A549 (cell line): ENCODE results near the gene ZDHHC17. TPM values are rescaled to one million over a fixed set of nuclear protein-coding genes. Genes with fewer than 3 reads are reported as not detected.

ENCODE experiments used
- ATAC-seq, 2 experiments: fragments of 200-7000 bp in 1 of 2; fragments of >200 bp in 1 of 2; cut with Nextera tagmentation in 1 of 2; cut with Tn5 transposase in 1 of 2; 3 replicates each; pipeline versions ENCODE4 v1.8.0 to v1.9.1; 2018 to 2020; ENCODE audit warnings: mild to moderate bottlenecking in 1 of 2, moderate library complexity in 1 of 2
- CTCF ChIA-PET: fragments of 300-600 bp; sonication (Branson Sonifier 250); formaldehyde crosslinking; extraction: SDS; loops from one replicate; lab custom pipeline; 2021; ENCODE audit warnings: antibody characterized with exemption, inconsistent platforms; lab: Yijun Ruan, JAX
- POLR2A ChIA-PET: fragments of 350-600 bp; formaldehyde crosslinking; extraction: SDS; loops from one replicate; lab custom pipeline; 2021; ENCODE audit warnings: antibody characterized with exemption, inconsistent platforms; lab: Yijun Ruan, JAX
- DNase-seq, 2 experiments: peaks; one replicate each; pipeline versions ENCODE4 v3.0.0 to v3.0.0-alpha.2; 2011 to 2016; ENCODE audit warnings: low read depth in 1 of 2, low spot score in 1 of 2
- FAIRE-seq: peaks from 2 replicates; lab custom pipeline; 2011; peaks lifted over from hg19 to GRCh38; lab: Jason Lieb, UNC
- H3K27ac ChIP-seq, 2 experiments: fragments of >200 bp; sonication (Bioruptor Twin); formaldehyde crosslinking; 3 replicates each; pipeline ENCODE4 v1.5.1; 2016 to 2017
- H3K4me1 ChIP-seq: fragments of >200 bp; sonication (Bioruptor Twin); formaldehyde crosslinking; 3 replicates; pipeline ENCODE4 v1.6.1; 2016
- H3K4me2 ChIP-seq: fragments of >200 bp; sonication (Bioruptor Twin); formaldehyde crosslinking; 3 replicates; pipeline ENCODE4 v1.6.1; 2016
- H3K4me3 ChIP-seq: fragments of >200 bp; sonication (Bioruptor Twin); formaldehyde crosslinking; 3 replicates; pipeline ENCODE4 v1.5.1; 2016
- H3K9me3 ChIP-seq: fragments of >200 bp; sonication (Bioruptor Twin); formaldehyde crosslinking; 3 replicates; pipeline ENCODE4 v1.6.1; 2016
- ATOH8 ChIP-seq: fragments of 250-450 bp; sonication (Bioruptor Pico); IDR thresholded peaks from 2 replicates; pipeline ENCODE4 v1.5.0; 2020; ENCODE audit warnings: low read depth, mild to moderate bottlenecking, moderate library complexity
- EHF ChIP-seq: fragments of 250-450 bp; sonication (Bioruptor Pico); IDR thresholded peaks from 2 replicates; pipeline ENCODE4 v1.5.0; 2020; ENCODE audit warnings: mild to moderate bottlenecking
- HEYL ChIP-seq: fragments of 250-450 bp; sonication (Bioruptor Pico); IDR thresholded peaks from 2 replicates; pipeline ENCODE4 v1.8.0; 2021; ENCODE audit warnings: mild to moderate bottlenecking, moderate library complexity
- HOXB13 ChIP-seq: fragments of 250-450 bp; sonication (Bioruptor Pico); IDR thresholded peaks from 2 replicates; pipeline ENCODE4 v1.5.0; 2020; ENCODE audit warnings: low read depth, mild to moderate bottlenecking, moderate library complexity
- HOXB5 ChIP-seq: fragments of 250-450 bp; sonication (Bioruptor Pico); IDR thresholded peaks from 2 replicates; pipeline ENCODE4 v1.5.0; 2020; ENCODE audit warnings: mild to moderate bottlenecking, moderate library complexity
- JUN ChIP-seq, 2 experiments: fragments of >200 bp; sonication (Bioruptor Twin); formaldehyde crosslinking; IDR thresholded peaks; 2 replicates in 1 of 2; 3 replicates in 1 of 2; pipeline ENCODE4 v1.6.1; 2016 to 2017
- MAZ ChIP-seq: fragments of 150-350 bp; IDR thresholded peaks from 2 replicates; pipeline ENCODE4 v1.6.1; 2014; ENCODE audit warnings: antibody characterized with exemption, low read depth, low read length, borderline replicate concordance
- NPAS2 ChIP-seq: fragments of 250-450 bp; sonication (Bioruptor Pico); IDR thresholded peaks from 2 replicates; pipeline ENCODE4 v1.8.0; 2022; ENCODE audit warnings: mild to moderate bottlenecking, moderate library complexity, borderline replicate concordance
- PBX3 ChIP-seq: IDR thresholded peaks from 2 replicates; pipeline ENCODE4 v1.6.1; 2012
- PHF8 ChIP-seq: fragments of 200-600 bp; sonication (generic); IDR thresholded peaks from 2 replicates; pipeline ENCODE4 v1.6.1; 2016; ENCODE audit warnings: low read depth, mild to moderate bottlenecking, antibody characterized with exemption, moderate library complexity, borderline replicate concordance
- POLR2AphosphoS2 ChIP-seq: conservative IDR thresholded peaks from 2 replicates; pipeline ENCODE4 v1.6.1; 2012; ENCODE audit warnings: low read length, improper control_type of control experiment, inconsistent platforms
- REST ChIP-seq: fragments of 200-600 bp; sonication (generic); IDR thresholded peaks from 2 replicates; pipeline ENCODE4 v1.6.1; 2016; ENCODE audit warnings: antibody characterized with exemption, mild to moderate bottlenecking, moderate library complexity
- SREBF2 ChIP-seq: fragments of 450-650 bp; IDR thresholded peaks from 2 replicates; pipeline ENCODE4 v1.6.1; 2014; ENCODE audit warnings: mild to moderate bottlenecking, moderate library complexity
- WGBS: methylation state at CpG from one replicate; pipeline ENCODE4 v1.1.6; 2017; ENCODE audit errors: missing lambda C conversion rate; 5-methylcytosine and 5-hydroxymethylcytosine counted together
- polyA plus RNA-seq, 4 experiments: library from polyadenylated mRNA; depleted of rRNA in 3 of 4; stranded (reverse); fragments of >200 nt; fragmentation: RNase III in 1 of 4; extraction: RNeasy Plus Mini Kit Qiagen cat#74134 plus additional on column Dnase treatment in 1 of 4; gene quantifications; 2 replicates in 3 of 4; 3 replicates in 1 of 4; pipeline ENCODE4 v1.2.3, GENCODE V29; 2011 to 2017
- TF ChIP-seq, protein P1 (sequence below): fragments of 450-650 bp; IDR thresholded peaks from 2 replicates; pipeline ENCODE4 v1.6.1; 2014; ENCODE audit warnings: antibody characterized with exemption
- TF ChIP-seq, protein P2 (sequence below): IDR thresholded peaks from 2 replicates; pipeline ENCODE4 v1.6.1; 2012; ENCODE audit warnings: low read depth, borderline replicate concordance

Gene ZDHHC17
- polyA plus RNA-seq, 2 of the 4 experiments (the other 2 are of a cell fraction): 28.1 to 54.8 TPM

GRCh38 chr12:76888775-76889174 is 124.9 kb downstream of the ZDHHC17 start:
- Histone ChIP-seq H3K9me3 (0 out of 3 replicates have a peak, but pooled peaks cover 1% of the 10 kb centered on the region), H3K4me3 (no peak overlapping the region), H3K27ac (no peak overlapping the region), H3K4me2 (no peak overlapping the region), H3K4me1 (no peaks in the 10 kb centered on the region)
- FAIRE-seq (no peak), ATAC-seq (no peak), DNase-seq (no peak)
- ChIA-PET POLR2A (no interaction called here), CTCF (no interaction called here)
- WGBS: 84% methylated on average over 1 of the region's 1 CpG
- TF ChIP-seq PHF8 (no peak), HOXB13 (no peak), HEYL (no peak), ATOH8 (no peak), REST (no peak), JUN (IDR thresholded peaks at IDR 0.05) (no peak), NPAS2 (CRISPR knock-in tag) (no peak)

GRCh38 chr12:76890151-76891143 is 126.5 kb downstream of the ZDHHC17 start:
- ATAC-seq (no peak), DNase-seq (no peak), FAIRE-seq (no peak)
- TF ChIP-seq, protein P1, sequence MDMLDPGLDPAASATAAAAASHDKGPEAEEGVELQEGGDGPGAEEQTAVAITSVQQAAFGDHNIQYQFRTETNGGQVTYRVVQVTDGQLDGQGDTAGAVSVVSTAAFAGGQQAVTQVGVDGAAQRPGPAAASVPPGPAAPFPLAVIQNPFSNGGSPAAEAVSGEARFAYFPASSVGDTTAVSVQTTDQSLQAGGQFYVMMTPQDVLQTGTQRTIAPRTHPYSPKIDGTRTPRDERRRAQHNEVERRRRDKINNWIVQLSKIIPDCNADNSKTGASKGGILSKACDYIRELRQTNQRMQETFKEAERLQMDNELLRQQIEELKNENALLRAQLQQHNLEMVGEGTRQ: no peak
- no peak for TF ChIP-seq PBX3
- TF ChIP-seq ATOH8: no peak
- TF ChIP-seq MAZ: no peak
- TF ChIP-seq HOXB5 (CRISPR knock-in tag): no peak
- TF ChIP-seq JUN (IDR thresholded peaks at IDR 0.05): no peak
- TF ChIP-seq POLR2AphosphoS2: no peak
- TF ChIP-seq, protein P2, sequence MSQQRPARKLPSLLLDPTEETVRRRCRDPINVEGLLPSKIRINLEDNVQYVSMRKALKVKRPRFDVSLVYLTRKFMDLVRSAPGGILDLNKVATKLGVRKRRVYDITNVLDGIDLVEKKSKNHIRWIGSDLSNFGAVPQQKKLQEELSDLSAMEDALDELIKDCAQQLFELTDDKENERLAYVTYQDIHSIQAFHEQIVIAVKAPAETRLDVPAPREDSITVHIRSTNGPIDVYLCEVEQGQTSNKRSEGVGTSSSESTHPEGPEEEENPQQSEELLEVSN: no peak
- no peak for TF ChIP-seq EHF (CRISPR knock-in tag)
- no peak for TF ChIP-seq SREBF2
- Histone ChIP-seq H3K4me1 (no peaks in the 10 kb centered on the region), H3K4me3 (no peak overlapping the region), H3K9me3 (0 out of 3 replicates have a peak, but pooled peaks cover 3% of the 10 kb centered on the region), H3K4me2 (no peak overlapping the region), H3K27ac (no peak overlapping the region)
- CTCF ChIA-PET: interaction anchor here (0.7 to 1.0 kb wide), 2 partner anchors 18 to 159 kb away, joined by 3 read pairs; no protein-coding TSS in a partner anchor
- WGBS: 17% methylated on average over 8 of the region's 8 CpGs
- POLR2A ChIA-PET: no interaction called here
